HepG2 (cell line): Measurements from ENCODE around the gene IER5L. TPM values are rescaled to one million over a fixed set of nuclear protein-coding genes. Genes with fewer than 3 reads are reported as not detected.

Source experiments
- CREM ChIP-seq, 2 experiments: sonication (generic) in 1 of 2; formaldehyde crosslinking in 1 of 2; IDR thresholded peaks; 2 replicates each; pipeline versions ENCODE4 v1.4.0 to v1.6.1; 2016 to 2020; ENCODE audit warnings: antibody characterized with exemption in 1 of 2, mild to moderate bottlenecking in 1 of 2, missing genetic modification reagents in 1 of 2
- KDM3A ChIP-seq: IDR thresholded peaks from 2 replicates; pipeline ENCODE4 v1.6.1; 2018; ENCODE audit warnings: low read depth, missing compliant biosample characterization
- MTF2 ChIP-seq: sonication (generic); formaldehyde crosslinking; IDR thresholded peaks from 2 replicates; pipeline ENCODE4 v1.5.0; 2020; ENCODE audit warnings: missing genetic modification reagents, borderline replicate concordance
- POLR2A ChIP-seq, 2 experiments: IDR thresholded peaks; 2 replicates each; pipeline ENCODE4 v1.6.1; 2011; ENCODE audit warnings: low read depth in 2 of 2, low read length in 2 of 2, mild to moderate bottlenecking in 1 of 2, moderate library complexity in 1 of 2; ENCODE audit not compliant: insufficient read depth in 1 of 2
- SUZ12 ChIP-seq: fragments of 150-350 bp; IDR thresholded peaks from 2 replicates; pipeline ENCODE4 v1.6.1; 2014; ENCODE audit warnings: low read depth, low read length
- polyA plus RNA-seq, 8 experiments: library from polyadenylated mRNA; depleted of rRNA in 3 of 8; stranded (reverse) in 7 of 8; unstranded in 1 of 8; fragments of >200 nt; fragmentation: Illumina TruSeq in 4 of 8; extraction: Trizol in 4 of 8; gene quantifications; 2 replicates each; pipeline versions ENCODE4 v1.2.1 to v1.2.3, GENCODE V29; 2011 to 2016; ENCODE audit warnings: low read depth in 4 of 8, missing spikeins in 1 of 8, mixed read lengths in 1 of 8; ENCODE audit not compliant: insufficient read depth in 1 of 8
- total RNA-seq, 5 experiments: library from RNA; depleted of rRNA; stranded (reverse); fragments of >200 nt; fragmentation: Illumina TruSeq; extraction: Trizol; gene quantifications; 2 replicates each; pipeline ENCODE4 v1.2.3, GENCODE V29; 2016; ENCODE audit warnings: low read depth in 1 of 5
- TF ChIP-seq, protein P1 (sequence below): IDR thresholded peaks from 2 replicates; pipeline ENCODE4 v1.6.1; 2016; ENCODE audit warnings: missing compliant biosample characterization, missing genetic modification reagents, borderline replicate concordance
- TF ChIP-seq, protein P2 (sequence below): sonication (generic); formaldehyde crosslinking; IDR thresholded peaks from 2 replicates; pipeline ENCODE4 v1.5.0; 2020; ENCODE audit warnings: missing genetic modification reagents
- TF ChIP-seq, protein P3 (sequence below): IDR thresholded peaks from 2 replicates; pipeline ENCODE4 v1.6.1; 2016; ENCODE audit warnings: mild to moderate bottlenecking
- TF ChIP-seq, protein P4 (sequence below): sonication (generic); formaldehyde crosslinking; IDR thresholded peaks from 2 replicates; pipeline ENCODE4 v1.8.1; 2023; ENCODE audit warnings: mild to moderate bottlenecking, missing genetic modification reagents
- TF ChIP-seq, protein P5 (sequence below): sonication (generic); formaldehyde crosslinking; IDR thresholded peaks from 2 replicates; pipeline ENCODE4 v1.4.0; 2020; ENCODE audit warnings: mild to moderate bottlenecking, missing genetic modification reagents, borderline replicate concordance
- TF ChIP-seq, protein P6 (sequence below): sonication (generic); formaldehyde crosslinking; IDR thresholded peaks from 2 replicates; pipeline ENCODE4 v1.4.0; 2020; ENCODE audit warnings: missing genetic modification reagents

Gene IER5L
- total and polyA plus RNA-seq, 2 of the 13 experiments (the other 11 are each of a cell fraction or from before 2014, with no cell fraction given): 1.8 to 3.3 TPM

DNA sequence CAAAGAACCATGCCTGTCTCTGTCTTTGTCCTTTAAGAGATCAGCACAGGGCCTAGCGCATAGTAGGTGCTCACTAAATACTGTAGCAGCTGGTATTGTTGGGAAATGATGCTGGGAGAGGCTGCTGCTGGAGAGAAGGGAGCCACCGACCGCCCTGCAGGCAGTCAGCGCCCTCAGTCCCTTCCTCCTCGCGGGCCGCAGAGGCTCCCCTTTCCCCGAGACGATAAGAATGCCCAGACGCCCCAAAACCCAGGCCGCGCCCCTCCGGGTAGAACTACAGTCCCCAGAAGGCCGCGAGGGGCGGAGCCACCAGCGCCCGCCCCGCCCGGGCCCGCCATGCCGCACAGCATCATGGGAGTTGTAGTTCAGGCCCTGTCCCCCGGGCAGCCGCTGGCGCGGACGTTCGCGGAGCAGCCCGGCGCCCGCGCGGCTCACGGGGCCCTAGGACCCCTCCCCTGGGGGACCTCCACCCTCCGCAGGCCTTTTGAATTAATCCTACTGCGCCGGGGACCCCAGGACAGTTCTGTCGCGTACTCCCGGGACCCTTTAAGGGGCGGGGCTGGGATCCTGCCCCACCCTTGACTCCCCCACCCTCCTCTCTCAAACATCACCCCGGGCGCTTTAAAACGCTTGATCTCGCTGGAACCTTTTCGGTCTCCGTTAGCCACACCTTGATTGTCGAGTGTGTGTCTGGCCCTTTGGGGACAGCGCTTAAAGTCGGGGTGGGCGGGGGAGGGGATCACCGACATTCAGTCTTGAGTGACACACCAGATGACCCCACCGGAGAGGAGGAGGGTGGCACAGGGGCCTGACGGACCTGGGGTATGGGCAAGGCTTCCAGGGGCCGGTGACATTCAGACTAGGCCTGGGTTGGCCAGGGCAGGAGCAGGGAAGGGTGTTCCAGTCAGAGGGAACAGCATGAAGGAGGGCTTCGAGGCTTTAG, 24.8 kb upstream of the IER5L start (continued):
- TF ChIP-seq, protein P1, sequence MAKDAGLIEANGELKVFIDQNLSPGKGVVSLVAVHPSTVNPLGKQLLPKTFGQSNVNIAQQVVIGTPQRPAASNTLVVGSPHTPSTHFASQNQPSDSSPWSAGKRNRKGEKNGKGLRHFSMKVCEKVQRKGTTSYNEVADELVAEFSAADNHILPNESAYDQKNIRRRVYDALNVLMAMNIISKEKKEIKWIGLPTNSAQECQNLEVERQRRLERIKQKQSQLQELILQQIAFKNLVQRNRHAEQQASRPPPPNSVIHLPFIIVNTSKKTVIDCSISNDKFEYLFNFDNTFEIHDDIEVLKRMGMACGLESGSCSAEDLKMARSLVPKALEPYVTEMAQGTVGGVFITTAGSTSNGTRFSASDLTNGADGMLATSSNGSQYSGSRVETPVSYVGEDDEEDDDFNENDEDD (CRISPR knock-in tag): peak; percentile 39; the same call in 1 of the 2 replicates
- TF ChIP-seq, protein P2, sequence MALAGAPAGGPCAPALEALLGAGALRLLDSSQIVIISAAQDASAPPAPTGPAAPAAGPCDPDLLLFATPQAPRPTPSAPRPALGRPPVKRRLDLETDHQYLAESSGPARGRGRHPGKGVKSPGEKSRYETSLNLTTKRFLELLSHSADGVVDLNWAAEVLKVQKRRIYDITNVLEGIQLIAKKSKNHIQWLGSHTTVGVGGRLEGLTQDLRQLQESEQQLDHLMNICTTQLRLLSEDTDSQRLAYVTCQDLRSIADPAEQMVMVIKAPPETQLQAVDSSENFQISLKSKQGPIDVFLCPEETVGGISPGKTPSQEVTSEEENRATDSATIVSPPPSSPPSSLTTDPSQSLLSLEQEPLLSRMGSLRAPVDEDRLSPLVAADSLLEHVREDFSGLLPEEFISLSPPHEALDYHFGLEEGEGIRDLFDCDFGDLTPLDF (CRISPR knock-in tag): peak; percentile 70
- TF ChIP-seq POLR2A (IDR thresholded peaks at IDR 0.05; ENCODE audit: insufficient read depth in 1 of 2, low read depth in 2 of 2, low read length in 2 of 2): no peak
- peak; percentile 65 for TF ChIP-seq CREM (IDR thresholded peaks at IDR 0.05)
- TF ChIP-seq CREM (CRISPR knock-in tag; IDR thresholded peaks at IDR 0.05): no peak
- TF ChIP-seq, protein P3, sequence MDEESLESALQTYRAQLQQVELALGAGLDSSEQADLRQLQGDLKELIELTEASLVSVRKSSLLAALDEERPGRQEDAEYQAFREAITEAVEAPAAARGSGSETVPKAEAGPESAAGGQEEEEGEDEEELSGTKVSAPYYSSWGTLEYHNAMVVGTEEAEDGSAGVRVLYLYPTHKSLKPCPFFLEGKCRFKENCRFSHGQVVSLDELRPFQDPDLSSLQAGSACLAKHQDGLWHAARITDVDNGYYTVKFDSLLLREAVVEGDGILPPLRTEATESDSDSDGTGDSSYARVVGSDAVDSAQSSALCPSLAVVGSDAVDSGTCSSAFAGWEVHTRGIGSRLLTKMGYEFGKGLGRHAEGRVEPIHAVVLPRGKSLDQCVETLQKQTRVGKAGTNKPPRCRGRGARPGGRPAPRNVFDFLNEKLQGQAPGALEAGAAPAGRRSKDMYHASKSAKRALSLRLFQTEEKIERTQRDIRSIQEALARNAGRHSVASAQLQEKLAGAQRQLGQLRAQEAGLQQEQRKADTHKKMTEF (CRISPR knock-in tag): 0 out of 2 replicates have a peak, but pooled peaks have one; percentile 31
- TF ChIP-seq MTF2 (CRISPR knock-in tag): 0 out of 2 replicates have a peak, but pooled peaks have one; percentile 36
- TF ChIP-seq, protein P4, sequence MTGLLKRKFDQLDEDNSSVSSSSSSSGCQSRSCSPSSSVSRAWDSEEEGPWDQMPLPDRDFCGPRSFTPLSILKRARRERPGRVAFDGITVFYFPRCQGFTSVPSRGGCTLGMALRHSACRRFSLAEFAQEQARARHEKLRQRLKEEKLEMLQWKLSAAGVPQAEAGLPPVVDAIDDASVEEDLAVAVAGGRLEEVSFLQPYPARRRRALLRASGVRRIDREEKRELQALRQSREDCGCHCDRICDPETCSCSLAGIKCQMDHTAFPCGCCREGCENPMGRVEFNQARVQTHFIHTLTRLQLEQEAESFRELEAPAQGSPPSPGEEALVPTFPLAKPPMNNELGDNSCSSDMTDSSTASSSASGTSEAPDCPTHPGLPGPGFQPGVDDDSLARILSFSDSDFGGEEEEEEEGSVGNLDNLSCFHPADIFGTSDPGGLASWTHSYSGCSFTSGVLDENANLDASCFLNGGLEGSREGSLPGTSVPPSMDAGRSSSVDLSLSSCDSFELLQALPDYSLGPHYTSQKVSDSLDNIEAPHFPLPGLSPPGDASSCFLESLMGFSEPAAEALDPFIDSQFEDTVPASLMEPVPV: no peak
- TF ChIP-seq, protein P5, sequence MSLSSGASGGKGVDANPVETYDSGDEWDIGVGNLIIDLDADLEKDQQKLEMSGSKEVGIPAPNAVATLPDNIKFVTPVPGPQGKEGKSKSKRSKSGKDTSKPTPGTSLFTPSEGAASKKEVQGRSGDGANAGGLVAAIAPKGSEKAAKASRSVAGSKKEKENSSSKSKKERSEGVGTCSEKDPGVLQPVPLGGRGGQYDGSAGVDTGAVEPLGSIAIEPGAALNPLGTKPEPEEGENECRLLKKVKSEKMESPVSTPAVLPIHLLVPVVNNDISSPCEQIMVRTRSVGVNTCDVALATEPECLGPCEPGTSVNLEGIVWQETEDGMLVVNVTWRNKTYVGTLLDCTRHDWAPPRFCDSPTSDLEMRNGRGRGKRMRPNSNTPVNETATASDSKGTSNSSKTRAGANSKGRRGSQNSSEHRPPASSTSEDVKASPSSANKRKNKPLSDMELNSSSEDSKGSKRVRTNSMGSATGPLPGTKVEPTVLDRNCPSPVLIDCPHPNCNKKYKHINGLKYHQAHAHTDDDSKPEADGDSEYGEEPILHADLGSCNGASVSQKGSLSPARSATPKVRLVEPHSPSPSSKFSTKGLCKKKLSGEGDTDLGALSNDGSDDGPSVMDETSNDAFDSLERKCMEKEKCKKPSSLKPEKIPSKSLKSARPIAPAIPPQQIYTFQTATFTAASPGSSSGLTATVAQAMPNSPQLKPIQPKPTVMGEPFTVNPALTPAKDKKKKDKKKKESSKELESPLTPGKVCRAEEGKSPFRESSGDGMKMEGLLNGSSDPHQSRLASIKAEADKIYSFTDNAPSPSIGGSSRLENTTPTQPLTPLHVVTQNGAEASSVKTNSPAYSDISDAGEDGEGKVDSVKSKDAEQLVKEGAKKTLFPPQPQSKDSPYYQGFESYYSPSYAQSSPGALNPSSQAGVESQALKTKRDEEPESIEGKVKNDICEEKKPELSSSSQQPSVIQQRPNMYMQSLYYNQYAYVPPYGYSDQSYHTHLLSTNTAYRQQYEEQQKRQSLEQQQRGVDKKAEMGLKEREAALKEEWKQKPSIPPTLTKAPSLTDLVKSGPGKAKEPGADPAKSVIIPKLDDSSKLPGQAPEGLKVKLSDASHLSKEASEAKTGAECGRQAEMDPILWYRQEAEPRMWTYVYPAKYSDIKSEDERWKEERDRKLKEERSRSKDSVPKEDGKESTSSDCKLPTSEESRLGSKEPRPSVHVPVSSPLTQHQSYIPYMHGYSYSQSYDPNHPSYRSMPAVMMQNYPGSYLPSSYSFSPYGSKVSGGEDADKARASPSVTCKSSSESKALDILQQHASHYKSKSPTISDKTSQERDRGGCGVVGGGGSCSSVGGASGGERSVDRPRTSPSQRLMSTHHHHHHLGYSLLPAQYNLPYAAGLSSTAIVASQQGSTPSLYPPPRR (CRISPR knock-in tag): no peak
- peak; percentile 74 for TF ChIP-seq SUZ12
- 0 out of 2 replicates have a peak, but pooled peaks have one; percentile 32 for TF ChIP-seq KDM3A (CRISPR knock-in tag)
- TF ChIP-seq, protein P6, sequence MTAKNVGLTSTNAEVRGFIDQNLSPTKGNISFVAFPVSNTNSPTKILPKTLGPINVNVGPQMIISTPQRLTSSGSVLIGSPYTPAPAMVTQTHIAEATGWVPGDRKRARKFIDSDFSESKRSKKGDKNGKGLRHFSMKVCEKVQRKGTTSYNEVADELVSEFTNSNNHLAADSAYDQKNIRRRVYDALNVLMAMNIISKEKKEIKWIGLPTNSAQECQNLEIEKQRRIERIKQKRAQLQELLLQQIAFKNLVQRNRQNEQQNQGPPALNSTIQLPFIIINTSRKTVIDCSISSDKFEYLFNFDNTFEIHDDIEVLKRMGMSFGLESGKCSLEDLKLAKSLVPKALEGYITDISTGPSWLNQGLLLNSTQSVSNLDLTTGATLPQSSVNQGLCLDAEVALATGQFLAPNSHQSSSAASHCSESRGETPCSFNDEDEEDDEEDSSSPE: peak; percentile 52
